Measurements from ENCODE around the gene BIVM.

DNA sequence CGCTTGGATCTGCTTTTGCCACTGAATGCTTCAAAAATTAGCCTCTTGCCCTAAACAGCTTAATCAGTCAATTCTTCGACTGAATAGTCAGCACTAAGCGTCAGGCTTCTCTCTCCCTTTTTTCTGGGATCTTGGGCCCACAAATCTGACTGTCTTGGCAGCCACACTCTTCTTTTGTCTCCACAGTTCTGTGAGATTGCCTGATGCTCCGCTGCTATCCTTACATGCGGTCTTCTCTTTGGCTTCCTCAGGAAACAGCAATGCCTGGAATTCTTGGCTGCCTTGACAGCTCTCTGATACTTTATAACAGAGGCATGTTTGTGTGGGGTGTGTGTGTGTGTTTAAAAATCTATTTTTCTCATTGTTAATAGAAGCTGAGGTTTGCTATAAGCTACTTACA lies 79.6 kb downstream of the BIVM start:
- TF ChIP-seq EZH2 (IDR thresholded peaks at IDR 0.05; ENCODE audit: low read length) = no peak
- TF ChIP-seq, protein P1, sequence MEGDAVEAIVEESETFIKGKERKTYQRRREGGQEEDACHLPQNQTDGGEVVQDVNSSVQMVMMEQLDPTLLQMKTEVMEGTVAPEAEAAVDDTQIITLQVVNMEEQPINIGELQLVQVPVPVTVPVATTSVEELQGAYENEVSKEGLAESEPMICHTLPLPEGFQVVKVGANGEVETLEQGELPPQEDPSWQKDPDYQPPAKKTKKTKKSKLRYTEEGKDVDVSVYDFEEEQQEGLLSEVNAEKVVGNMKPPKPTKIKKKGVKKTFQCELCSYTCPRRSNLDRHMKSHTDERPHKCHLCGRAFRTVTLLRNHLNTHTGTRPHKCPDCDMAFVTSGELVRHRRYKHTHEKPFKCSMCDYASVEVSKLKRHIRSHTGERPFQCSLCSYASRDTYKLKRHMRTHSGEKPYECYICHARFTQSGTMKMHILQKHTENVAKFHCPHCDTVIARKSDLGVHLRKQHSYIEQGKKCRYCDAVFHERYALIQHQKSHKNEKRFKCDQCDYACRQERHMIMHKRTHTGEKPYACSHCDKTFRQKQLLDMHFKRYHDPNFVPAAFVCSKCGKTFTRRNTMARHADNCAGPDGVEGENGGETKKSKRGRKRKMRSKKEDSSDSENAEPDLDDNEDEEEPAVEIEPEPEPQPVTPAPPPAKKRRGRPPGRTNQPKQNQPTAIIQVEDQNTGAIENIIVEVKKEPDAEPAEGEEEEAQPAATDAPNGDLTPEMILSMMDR (optimal IDR thresholded peaks at IDR 0.05 in 1 of 3, IDR thresholded peaks at IDR 0.05 in 1 of 3, conservative IDR thresholded peaks at IDR 0.05 in 1 of 3; ENCODE audit: extremely low read depth in 1 of 3, insufficient read depth in 2 of 3, low read length in 3 of 3) = no peak
